Measurements from ENCODE around the gene SGTA. TPM values are rescaled to one million over a fixed set of nuclear protein-coding genes. Genes with fewer than 3 reads are reported as not detected.

The SGTA gene
- total and polyA plus RNA-seq, 2 experiments from 2014 or later = 71.6 to 102 TPM

GRCh38 chr19:2812414-2813234 is 29.6 kb upstream of the SGTA start:
- Mint-ChIP-seq H3K4me3 (no peak overlapping the region), H3K27me3 (ENCODE audit: insufficient read depth, low read depth, poor library complexity) (peaks cover 7% of the 10 kb centered on the region), H3K27ac (no peak overlapping the region), H3K4me1 (no peaks in the 10 kb centered on the region), H3K9me3 (no peaks in the 10 kb centered on the region; the same call in 2 of the 3 replicates), H3K36me3 (ENCODE audit: low read depth) (peaks cover 19% of the 10 kb centered on the region)
- DNase-seq (ENCODE audit: low spot score) (no peak), ATAC-seq (no peak)
- Histone ChIP-seq H3K79me2 (replicated peaks; ENCODE audit: insufficient read depth) (no peaks in the 10 kb centered on the region), H3K4me1 (ENCODE audit: insufficient read depth) (no peaks in the 10 kb centered on the region), H2AFZ (no peak overlapping the region), H3K4me2 (no peak overlapping the region), H3K9me2 (ENCODE audit: insufficient read depth) (no peaks in the 10 kb centered on the region), H3K27ac (ENCODE audit: low read depth) (no peak overlapping the region), H3K4me3 (no peak overlapping the region), H3K27me3 (ENCODE audit: insufficient read depth) (no peaks in the 10 kb centered on the region), H3K36me3 (ENCODE audit: insufficient read depth) (no peaks in the 10 kb centered on the region; the same call in 1 of the 2 replicates), H4K20me1 (replicated peaks; ENCODE audit: insufficient read depth) (no peaks in the 10 kb centered on the region), H3F3A (replicated peaks; ENCODE audit: low read depth) (no peaks in the 10 kb centered on the region)
- TF ChIP-seq NANOG (IDR thresholded peaks at IDR 0.05; ENCODE audit: borderline replicate concordance) (no peak), EZH2phosphoT487 (IDR thresholded peaks at IDR 0.05; ENCODE audit: unreplicated experiment) (no peak), ZNF331 (CRISPR knock-in tag; IDR thresholded peaks at IDR 0.05; ENCODE audit: low read depth) (no peak), CREB1 (CRISPR knock-in tag; IDR thresholded peaks at IDR 0.05; ENCODE audit: low read depth) (no peak), ETS1 (IDR thresholded peaks at IDR 0.05) (no peak), STAT1 (IDR thresholded peaks at IDR 0.05; ENCODE audit: unreplicated experiment) (no peak), EZH2 (IDR thresholded peaks at IDR 0.05; ENCODE audit: low read depth, unreplicated experiment) (no peak), POLR2AphosphoS5 (IDR thresholded peaks at IDR 0.05; ENCODE audit: low read depth) (no peak), REST (IDR thresholded peaks at IDR 0.05; ENCODE audit: unreplicated experiment) (no peak), ZNF114 (CRISPR knock-in tag; IDR thresholded peaks at IDR 0.05) (no peak), JUNB (IDR thresholded peaks at IDR 0.05; ENCODE audit: unreplicated experiment) (no peak), ZNF462 (CRISPR knock-in tag; IDR thresholded peaks at IDR 0.05) (no peak)
- TF ChIP-seq, protein P1, sequence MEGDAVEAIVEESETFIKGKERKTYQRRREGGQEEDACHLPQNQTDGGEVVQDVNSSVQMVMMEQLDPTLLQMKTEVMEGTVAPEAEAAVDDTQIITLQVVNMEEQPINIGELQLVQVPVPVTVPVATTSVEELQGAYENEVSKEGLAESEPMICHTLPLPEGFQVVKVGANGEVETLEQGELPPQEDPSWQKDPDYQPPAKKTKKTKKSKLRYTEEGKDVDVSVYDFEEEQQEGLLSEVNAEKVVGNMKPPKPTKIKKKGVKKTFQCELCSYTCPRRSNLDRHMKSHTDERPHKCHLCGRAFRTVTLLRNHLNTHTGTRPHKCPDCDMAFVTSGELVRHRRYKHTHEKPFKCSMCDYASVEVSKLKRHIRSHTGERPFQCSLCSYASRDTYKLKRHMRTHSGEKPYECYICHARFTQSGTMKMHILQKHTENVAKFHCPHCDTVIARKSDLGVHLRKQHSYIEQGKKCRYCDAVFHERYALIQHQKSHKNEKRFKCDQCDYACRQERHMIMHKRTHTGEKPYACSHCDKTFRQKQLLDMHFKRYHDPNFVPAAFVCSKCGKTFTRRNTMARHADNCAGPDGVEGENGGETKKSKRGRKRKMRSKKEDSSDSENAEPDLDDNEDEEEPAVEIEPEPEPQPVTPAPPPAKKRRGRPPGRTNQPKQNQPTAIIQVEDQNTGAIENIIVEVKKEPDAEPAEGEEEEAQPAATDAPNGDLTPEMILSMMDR (conservative IDR thresholded peaks at IDR 0.05; ENCODE audit: low read depth in 2 of 2) = no peak
